ENCODE results near the gene MSANTD1.

DNA sequence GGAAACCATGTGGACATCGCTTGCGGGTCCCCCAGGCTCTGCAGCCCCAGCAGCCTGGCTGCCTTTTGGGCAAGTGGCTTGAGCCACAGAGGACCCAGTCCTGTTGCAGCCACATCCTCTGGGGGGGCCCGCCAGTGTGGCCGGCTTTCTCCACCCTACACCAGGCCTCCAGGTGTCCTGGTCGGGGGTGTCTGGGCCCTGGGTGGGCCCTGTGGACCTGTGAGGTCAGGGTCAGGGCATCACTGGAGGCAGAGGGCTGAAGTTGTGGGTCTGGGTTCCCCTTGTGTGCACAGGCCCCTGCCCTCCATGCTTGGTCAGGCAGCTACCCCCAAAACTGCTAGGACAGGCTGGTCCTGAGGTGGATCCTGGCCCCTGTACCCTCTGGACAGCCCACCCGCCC, 3.3 kb upstream of the MSANTD1 start:
- TF ChIP-seq, protein P1, sequence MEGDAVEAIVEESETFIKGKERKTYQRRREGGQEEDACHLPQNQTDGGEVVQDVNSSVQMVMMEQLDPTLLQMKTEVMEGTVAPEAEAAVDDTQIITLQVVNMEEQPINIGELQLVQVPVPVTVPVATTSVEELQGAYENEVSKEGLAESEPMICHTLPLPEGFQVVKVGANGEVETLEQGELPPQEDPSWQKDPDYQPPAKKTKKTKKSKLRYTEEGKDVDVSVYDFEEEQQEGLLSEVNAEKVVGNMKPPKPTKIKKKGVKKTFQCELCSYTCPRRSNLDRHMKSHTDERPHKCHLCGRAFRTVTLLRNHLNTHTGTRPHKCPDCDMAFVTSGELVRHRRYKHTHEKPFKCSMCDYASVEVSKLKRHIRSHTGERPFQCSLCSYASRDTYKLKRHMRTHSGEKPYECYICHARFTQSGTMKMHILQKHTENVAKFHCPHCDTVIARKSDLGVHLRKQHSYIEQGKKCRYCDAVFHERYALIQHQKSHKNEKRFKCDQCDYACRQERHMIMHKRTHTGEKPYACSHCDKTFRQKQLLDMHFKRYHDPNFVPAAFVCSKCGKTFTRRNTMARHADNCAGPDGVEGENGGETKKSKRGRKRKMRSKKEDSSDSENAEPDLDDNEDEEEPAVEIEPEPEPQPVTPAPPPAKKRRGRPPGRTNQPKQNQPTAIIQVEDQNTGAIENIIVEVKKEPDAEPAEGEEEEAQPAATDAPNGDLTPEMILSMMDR (IDR thresholded peaks at IDR 0.05) = no peak
- TF ChIP-seq POLR2A (IDR thresholded peaks at IDR 0.05) = no peak
